GM21390 (cell line): Measurements from ENCODE around the gene TP53TG3D.
"Not testable (repeated sequence)": the region's sequence is repeated elsewhere in the genome, so short reads cannot be mapped to it uniquely, and the experiment has no call there.

ENCODE experiments used
- ATAC-seq: cut with Tn5 transposase; IDR thresholded peaks from one replicate; pipeline ENCODE4 v1.9.1; 2021; ENCODE audit not compliant: unreplicated experiment

TP53TG3D gene

GRCh38 chr16:32252986-32253385, at the start of gene TP53TG3D:
Gene TP53TG3D (plus strand): TSS chr16:32253286. CDS start chr16:32253354, 68 bp downstream.
- ATAC-seq: not testable (repeated sequence)

GRCh38 chr16:32253507-32253906, 421 bp downstream of the TP53TG3D start:
- ATAC-seq: not testable (repeated sequence)

- not testable (repeated sequence) for ATAC-seq
Measured at GRCh38 chr16:32261526-32261925, 8.4 kb downstream of the TP53TG3D start.

GRCh38 chr16:32263552-32263951, 10.5 kb downstream of the TP53TG3D start:
- ATAC-seq: not testable (repeated sequence)

- ATAC-seq: not testable (repeated sequence)
Measured at GRCh38 chr16:32281910-32282309, 28.8 kb downstream of the TP53TG3D start.

GRCh38 chr16:32283024-32283423, 29.9 kb downstream of the TP53TG3D start:
- ATAC-seq: not testable (repeated sequence)

GRCh38 chr16:32283917-32284495, 30.9 kb downstream of the TP53TG3D start:
- ATAC-seq: not testable (repeated sequence)

- ATAC-seq: not testable (repeated sequence)
Measured at GRCh38 chr16:32284800-32285796, 32.0 kb downstream of the TP53TG3D start.

GRCh38 chr16:32286193-32286592, 33.1 kb downstream of the TP53TG3D start:
- not testable (repeated sequence) for ATAC-seq

- not testable (repeated sequence) for ATAC-seq
Measured at GRCh38 chr16:32287743-32288142, 34.7 kb downstream of the TP53TG3D start.

- ATAC-seq: not testable (repeated sequence)
Measured at GRCh38 chr16:32289197-32289596, 36.1 kb downstream of the TP53TG3D start.

- ATAC-seq: not testable (repeated sequence)
Measured at GRCh38 chr16:32302776-32303175, 49.7 kb downstream of the TP53TG3D start.
